Activated CD4-positive, alpha-beta T cell treated with anti-CD3 and anti-CD28 coated beads for 4 hours (primary cell): Measurements from ENCODE around the gene ZNFX1.
"Not testable (repeated sequence)": the region's sequence is repeated elsewhere in the genome, so short reads cannot be mapped to it uniquely, and the experiment has no call there.

Source experiments
- DNase-seq, 2 donors: peaks; one replicate each; pipeline ENCODE4 v3.0.0-alpha.2; 2020

The ZNFX1 gene

GRCh38 chr20:49247792-49248191, 30.1 kb downstream of the ZNFX1 start:
- no peak for DNase-seq

- DNase-seq, result no peak
These were observed 30.6 kb downstream of the ZNFX1 start for GRCh38 chr20:49247169-49247723.

- DNase-seq, result peak in 1 of 2 donors; percentile 25
These were observed 31.7 kb downstream of the ZNFX1 start for GRCh38 chr20:49245921-49246740.

GRCh38 chr20:49237531-49237930, 40.3 kb downstream of the ZNFX1 start:
- DNase-seq, result no peak

GRCh38 chr20:49236301-49236700, 41.6 kb downstream of the ZNFX1 start:
- no peak for DNase-seq

GRCh38 chr20:49234831-49235230, 43.0 kb downstream of the ZNFX1 start:
- no peak for DNase-seq

GRCh38 chr20:49233226-49233625, 44.6 kb downstream of the ZNFX1 start:
- no peak for DNase-seq

GRCh38 chr20:49231471-49231870, 46.4 kb downstream of the ZNFX1 start:
- DNase-seq, result no peak

- DNase-seq, result no peak
These were observed 47.2 kb downstream of the ZNFX1 start for GRCh38 chr20:49230561-49231133.

- no peak for DNase-seq
These were observed 47.8 kb downstream of the ZNFX1 start for GRCh38 chr20:49230021-49230420.

- DNase-seq, result no peak
These were observed 48.5 kb downstream of the ZNFX1 start for GRCh38 chr20:49229381-49229780.

GRCh38 chr20:49228676-49229075, 49.2 kb downstream of the ZNFX1 start:
- DNase-seq, result no peak

- no peak for DNase-seq
These were observed 52.0 kb downstream of the ZNFX1 start for GRCh38 chr20:49225896-49226295.

GRCh38 chr20:49219924-49220831, 57.7 kb downstream of the ZNFX1 start:
- DNase-seq, result no peak

GRCh38 chr20:49219091-49219923, 58.5 kb downstream of the ZNFX1 start, which contains the start of gene DDX27:
DDX27 (plus strand) TSS chr20:49219416; CDS start chr20:49219449, 33 bp downstream.
- DNase-seq, result peak; percentile 95 to 96

- DNase-seq, result not testable (repeated sequence)
These were observed 59.1 kb downstream of the ZNFX1 start for GRCh38 chr20:49218739-49219090.

GRCh38 chr20:49216991-49217578, 60.8 kb downstream of the ZNFX1 start:
- DNase-seq, result peak; percentile 93 to 98

GRCh38 chr20:49215232-49215631, 62.6 kb downstream of the ZNFX1 start:
- DNase-seq, result no peak

GRCh38 chr20:49214571-49214970, 63.3 kb downstream of the ZNFX1 start:
- no peak for DNase-seq

GRCh38 chr20:49210757-49211110, 67.1 kb downstream of the ZNFX1 start:
- no peak for DNase-seq

GRCh38 chr20:49210101-49210756, 67.6 kb downstream of the ZNFX1 start:
- DNase-seq, result no peak
